Measurements from ENCODE around the gene TMEM128. TPM values are rescaled to one million over a fixed set of nuclear protein-coding genes. Genes with fewer than 3 reads are reported as not detected.
"Not testable (repeated sequence)": the region's sequence is repeated elsewhere in the genome, so short reads cannot be mapped to it uniquely, and the experiment has no call there.

TMEM128 gene
- total RNA-seq, 1 experiment from 2014 or later = 34.1 TPM

DNA sequence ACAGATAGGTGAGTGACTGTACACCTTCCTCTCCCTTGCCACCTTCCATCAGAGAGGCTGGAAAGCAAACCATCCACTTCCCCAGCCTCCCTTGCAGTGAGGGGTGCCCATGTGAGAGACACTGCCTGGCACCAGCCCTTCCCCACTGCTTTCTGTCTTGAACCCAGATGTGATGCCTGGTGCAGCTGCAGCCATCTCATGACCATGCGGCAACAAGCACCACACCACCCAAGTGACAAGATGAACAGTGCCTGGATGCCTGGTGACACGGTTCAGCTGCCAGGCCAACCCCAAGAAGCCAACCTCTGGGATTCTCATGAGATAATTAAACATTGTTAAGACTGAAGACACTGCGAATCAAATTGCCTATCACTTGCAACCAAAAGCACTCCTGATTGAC, 52.7 kb downstream of the TMEM128 start:
- no peak for DNase-seq (ENCODE audit: low spot score)

DNA sequence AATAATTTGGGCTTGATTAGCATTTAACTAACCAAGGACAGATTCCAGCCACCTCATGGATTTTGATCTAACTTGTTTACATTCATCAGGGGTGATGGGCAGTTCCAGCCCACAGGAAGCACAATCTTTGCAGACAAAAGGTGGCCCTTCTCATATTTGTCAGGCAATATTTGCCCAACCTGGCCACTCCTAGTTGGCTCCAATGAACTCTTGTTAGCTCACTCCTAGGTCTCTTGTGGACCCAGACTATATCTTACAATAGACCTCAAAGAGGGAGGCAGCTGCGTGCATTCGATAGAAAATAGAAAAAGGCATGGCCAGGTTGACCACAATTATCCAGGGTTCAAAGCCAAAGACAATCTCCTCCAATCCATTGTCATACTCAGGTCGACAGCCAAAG, 59.5 kb downstream of the TMEM128 start:
- DNase-seq (ENCODE audit: low spot score) = not testable (repeated sequence)

Other genes starting within 250 kb of the TMEM128 start
- gene OTOP1, start 21.3 kb downstream of the TMEM128 start, total RNA-seq (2014; rRNA removed; shearing (Covaris generic)) = not detected in 2 replicates
- 46.6 and 54.9 TPM in 2 replicates for gene LYAR, start 41.9 kb upstream of the TMEM128 start, total RNA-seq (2014; rRNA removed; shearing (Covaris generic))
- gene ZBTB49, start 42.0 kb upstream of the TMEM128 start, total RNA-seq (2014; rRNA removed; shearing (Covaris generic)) = 4.6 and 5.5 TPM in 2 replicates
- 7.5 and 8.9 TPM in 2 replicates for gene NSG1, start 138.9 kb upstream of the TMEM128 start, total RNA-seq (2014; rRNA removed; shearing (Covaris generic))